Neutrophil (primary cell): ENCODE data around the gene MAML1.

Source experiments
- H3K27ac ChIP-seq: fragments of 200-600 bp; sonication (generic); 2 replicates; pipeline ENCODE4 v1.5.1; 2016; ENCODE audit warnings: mild to moderate bottlenecking, moderate library complexity
- H3K27me3 ChIP-seq: fragments of 200-600 bp; sonication (generic); 2 replicates; pipeline ENCODE4 v1.6.0; 2016; ENCODE audit warnings: mild to moderate bottlenecking
- H3K36me3 ChIP-seq: fragments of 200-600 bp; sonication (generic); 2 replicates; pipeline ENCODE4 v1.5.1; 2017
- H3K4me1 ChIP-seq, 2 experiments: fragments of 200-600 bp in 1 of 2; sonication (generic) in 1 of 2; 1 replicate in 1 of 2; 2 replicates in 1 of 2; pipeline versions ENCODE4 v1.5.1 to v1.6.1; 2013 to 2016; ENCODE audit warnings: low read depth in 1 of 2, low read length in 1 of 2, mild to moderate bottlenecking in 1 of 2, moderate library complexity in 1 of 2; ENCODE audit not compliant: control insufficient read depth in 1 of 2, insufficient read depth in 1 of 2
- H3K4me3 ChIP-seq, 2 experiments: fragments of 200-600 bp in 1 of 2; sonication (generic) in 1 of 2; 1 replicate in 1 of 2; 2 replicates in 1 of 2; pipeline ENCODE4 v1.5.1; 2013 to 2016; ENCODE audit warnings: low read depth in 1 of 2, low read length in 1 of 2, mild to moderate bottlenecking in 1 of 2, moderate library complexity in 1 of 2
- H3K9me3 ChIP-seq: fragments of 200-600 bp; sonication (generic); 2 replicates; pipeline ENCODE4 v1.5.1; 2016
- CTCF ChIP-seq: fragments of 200-600 bp; sonication (generic); IDR thresholded peaks from 2 replicates; pipeline ENCODE4 v1.5.1; 2016; ENCODE audit warnings: antibody characterized with exemption

Gene MAML1

GRCh38 chr5:179815491-179816249 lies 83.0 kb downstream of the MAML1 start:
- Histone ChIP-seq H3K36me3 (peaks cover 30% of the 10 kb centered on the region), H3K4me3 (no peak overlapping the region), H3K4me1 (peaks cover 40 to 43% of the 10 kb centered on the region in 2 experiments), H3K27me3 (peaks cover 16% of the 10 kb centered on the region), H3K27ac (no peak overlapping the region), H3K9me3 (no peaks in the 10 kb centered on the region)
- TF ChIP-seq CTCF = no peak

GRCh38 chr5:179816401-179816795 lies 83.8 kb downstream of the MAML1 start:
- TF ChIP-seq CTCF = no peak
- peak overlapping the region in 1 of 2 experiments; percentile 45 for H3K4me3 ChIP-seq
- no peak overlapping the region for H3K27ac ChIP-seq
- H3K4me1 ChIP-seq = peaks cover 40 to 46% of the 10 kb centered on the region in 2 experiments
- no peaks in the 10 kb centered on the region for H3K9me3 ChIP-seq
- H3K27me3 ChIP-seq = peaks cover 16% of the 10 kb centered on the region
- peaks cover 30% of the 10 kb centered on the region for H3K36me3 ChIP-seq

DNA sequence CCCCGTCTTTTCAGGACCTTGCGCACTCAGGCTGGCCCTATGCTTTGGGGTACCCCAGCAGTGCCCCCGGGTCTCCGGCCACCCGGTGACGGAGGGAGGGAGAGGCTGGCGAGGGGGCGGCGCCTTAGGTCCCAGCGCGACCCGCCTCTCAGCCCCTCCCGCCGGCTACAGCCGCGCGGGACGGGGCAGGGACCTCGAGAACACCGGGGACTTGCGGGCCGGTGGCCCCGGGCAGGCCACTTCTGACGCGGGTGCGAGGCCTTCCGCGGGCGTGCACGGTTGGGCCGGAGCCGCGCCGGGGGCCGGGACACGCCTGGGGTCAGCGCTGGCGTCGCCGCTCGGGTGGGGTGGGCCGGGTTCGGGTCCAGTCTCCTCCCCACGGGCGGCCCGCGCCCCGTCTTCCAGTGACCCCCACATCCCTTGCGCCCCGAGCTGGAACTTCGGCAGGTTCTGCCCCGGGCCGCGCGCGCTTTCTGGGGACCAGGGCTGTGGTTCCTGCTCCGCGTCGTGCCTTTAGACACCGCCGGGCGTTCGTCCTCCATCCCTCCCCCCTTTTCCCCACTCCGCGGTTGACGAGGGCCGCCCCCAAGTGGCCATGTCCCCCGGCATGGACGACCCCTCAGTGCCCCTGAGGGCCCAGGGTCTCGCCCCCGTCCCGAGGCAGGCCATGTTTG lies 84.3 kb downstream of the MAML1 start:
- H3K27ac ChIP-seq = peak overlapping the region; percentile 42

GRCh38 chr5:179817470-179817840 lies 84.8 kb downstream of the MAML1 start:
- peak overlapping the region; percentile 27 to 45 for H3K4me3 ChIP-seq

More for the DNA sequence above, 84.3 kb downstream of the MAML1 start:
- TF ChIP-seq CTCF = no peak
- Histone ChIP-seq H3K36me3 (peaks cover 30% of the 10 kb centered on the region), H3K9me3 (no peaks in the 10 kb centered on the region), H3K4me1 (peaks cover 42 to 49% of the 10 kb centered on the region in 2 experiments), H3K27me3 (peaks cover 16% of the 10 kb centered on the region), H3K4me3 (peak overlapping the region; percentile 27 to 45)

More at GRCh38 chr5:179817470-179817840, 84.8 kb downstream of the MAML1 start:
- H3K9me3 ChIP-seq = no peaks in the 10 kb centered on the region
- TF ChIP-seq CTCF = no peak
- H3K4me1 ChIP-seq = peaks cover 47 to 55% of the 10 kb centered on the region in 2 experiments
- H3K27ac ChIP-seq = peak overlapping the region; percentile 42
- peaks cover 24% of the 10 kb centered on the region for H3K36me3 ChIP-seq
- H3K27me3 ChIP-seq = peaks cover 16% of the 10 kb centered on the region
